ENCODE results near the gene NGF.

- TF ChIP-seq, protein P1, sequence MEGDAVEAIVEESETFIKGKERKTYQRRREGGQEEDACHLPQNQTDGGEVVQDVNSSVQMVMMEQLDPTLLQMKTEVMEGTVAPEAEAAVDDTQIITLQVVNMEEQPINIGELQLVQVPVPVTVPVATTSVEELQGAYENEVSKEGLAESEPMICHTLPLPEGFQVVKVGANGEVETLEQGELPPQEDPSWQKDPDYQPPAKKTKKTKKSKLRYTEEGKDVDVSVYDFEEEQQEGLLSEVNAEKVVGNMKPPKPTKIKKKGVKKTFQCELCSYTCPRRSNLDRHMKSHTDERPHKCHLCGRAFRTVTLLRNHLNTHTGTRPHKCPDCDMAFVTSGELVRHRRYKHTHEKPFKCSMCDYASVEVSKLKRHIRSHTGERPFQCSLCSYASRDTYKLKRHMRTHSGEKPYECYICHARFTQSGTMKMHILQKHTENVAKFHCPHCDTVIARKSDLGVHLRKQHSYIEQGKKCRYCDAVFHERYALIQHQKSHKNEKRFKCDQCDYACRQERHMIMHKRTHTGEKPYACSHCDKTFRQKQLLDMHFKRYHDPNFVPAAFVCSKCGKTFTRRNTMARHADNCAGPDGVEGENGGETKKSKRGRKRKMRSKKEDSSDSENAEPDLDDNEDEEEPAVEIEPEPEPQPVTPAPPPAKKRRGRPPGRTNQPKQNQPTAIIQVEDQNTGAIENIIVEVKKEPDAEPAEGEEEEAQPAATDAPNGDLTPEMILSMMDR (IDR thresholded peaks at IDR 0.05; ENCODE audit: borderline replicate concordance, extremely low read depth, low read length, poor library complexity, severe bottlenecking), result no peak
- TF ChIP-seq EZH2 (IDR thresholded peaks at IDR 0.05; ENCODE audit: borderline replicate concordance, low read depth, low read length, severe bottlenecking), result no peak
These were observed 98.6 kb downstream of the NGF start for GRCh38 chr1:115239426-115239825.

All from DND-41 (cell line).